Epithelial cell of proximal tubule (primary cell): Measurements from ENCODE around the gene RSPH3. TPM values are rescaled to one million over a fixed set of nuclear protein-coding genes. Genes with fewer than 3 reads are reported as not detected.
"Not testable (repeated sequence)": the region's sequence is repeated elsewhere in the genome, so short reads cannot be mapped to it uniquely, and the experiment has no call there.

Source experiments
- DNase-seq: peaks from one replicate; pipeline ENCODE4 v3.0.0-alpha.2; 2011; ENCODE audit warnings: low read depth
- H3K4me3 ChIP-seq: 2 replicates; pipeline ENCODE4 v1.5.1; 2011; ENCODE audit warnings: low read depth, mild to moderate bottlenecking, low read length
- total RNA-seq: library from RNA; depleted of rRNA; stranded (reverse); fragments of >200 nt; gene quantifications from 2 replicates; pipeline ENCODE4 v1.2.3, GENCODE V29; 2015
- TF ChIP-seq, protein P1 (sequence below): conservative IDR thresholded peaks from 2 replicates; pipeline ENCODE4 v1.5.1; 2012; ENCODE audit warnings: low read depth, mild to moderate bottlenecking, low read length

Gene RSPH3
- total RNA-seq, 1 donor from 2014 or later = 5.2 TPM

DNA sequence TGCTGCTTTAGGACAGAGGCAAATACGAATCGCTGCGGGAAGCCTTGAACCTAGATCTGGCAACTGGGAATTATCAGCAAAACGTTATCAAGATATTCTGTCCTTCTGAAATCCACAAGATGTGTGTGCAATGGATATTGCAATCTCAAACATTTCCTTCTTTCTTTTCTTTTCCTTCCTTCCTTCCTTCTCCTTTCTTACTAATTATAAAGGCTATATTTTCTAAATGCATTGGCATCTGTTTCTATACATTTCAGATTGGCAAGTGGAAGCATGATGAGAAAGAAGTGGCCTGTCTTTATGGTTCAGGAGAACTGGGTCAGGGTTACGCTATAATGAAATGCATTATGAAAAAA lies 42.8 kb upstream of the RSPH3 start:
- H3K4me3 ChIP-seq = no peak overlapping the region
- TF ChIP-seq, protein P1, sequence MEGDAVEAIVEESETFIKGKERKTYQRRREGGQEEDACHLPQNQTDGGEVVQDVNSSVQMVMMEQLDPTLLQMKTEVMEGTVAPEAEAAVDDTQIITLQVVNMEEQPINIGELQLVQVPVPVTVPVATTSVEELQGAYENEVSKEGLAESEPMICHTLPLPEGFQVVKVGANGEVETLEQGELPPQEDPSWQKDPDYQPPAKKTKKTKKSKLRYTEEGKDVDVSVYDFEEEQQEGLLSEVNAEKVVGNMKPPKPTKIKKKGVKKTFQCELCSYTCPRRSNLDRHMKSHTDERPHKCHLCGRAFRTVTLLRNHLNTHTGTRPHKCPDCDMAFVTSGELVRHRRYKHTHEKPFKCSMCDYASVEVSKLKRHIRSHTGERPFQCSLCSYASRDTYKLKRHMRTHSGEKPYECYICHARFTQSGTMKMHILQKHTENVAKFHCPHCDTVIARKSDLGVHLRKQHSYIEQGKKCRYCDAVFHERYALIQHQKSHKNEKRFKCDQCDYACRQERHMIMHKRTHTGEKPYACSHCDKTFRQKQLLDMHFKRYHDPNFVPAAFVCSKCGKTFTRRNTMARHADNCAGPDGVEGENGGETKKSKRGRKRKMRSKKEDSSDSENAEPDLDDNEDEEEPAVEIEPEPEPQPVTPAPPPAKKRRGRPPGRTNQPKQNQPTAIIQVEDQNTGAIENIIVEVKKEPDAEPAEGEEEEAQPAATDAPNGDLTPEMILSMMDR = no peak
- no peak for DNase-seq

DNA sequence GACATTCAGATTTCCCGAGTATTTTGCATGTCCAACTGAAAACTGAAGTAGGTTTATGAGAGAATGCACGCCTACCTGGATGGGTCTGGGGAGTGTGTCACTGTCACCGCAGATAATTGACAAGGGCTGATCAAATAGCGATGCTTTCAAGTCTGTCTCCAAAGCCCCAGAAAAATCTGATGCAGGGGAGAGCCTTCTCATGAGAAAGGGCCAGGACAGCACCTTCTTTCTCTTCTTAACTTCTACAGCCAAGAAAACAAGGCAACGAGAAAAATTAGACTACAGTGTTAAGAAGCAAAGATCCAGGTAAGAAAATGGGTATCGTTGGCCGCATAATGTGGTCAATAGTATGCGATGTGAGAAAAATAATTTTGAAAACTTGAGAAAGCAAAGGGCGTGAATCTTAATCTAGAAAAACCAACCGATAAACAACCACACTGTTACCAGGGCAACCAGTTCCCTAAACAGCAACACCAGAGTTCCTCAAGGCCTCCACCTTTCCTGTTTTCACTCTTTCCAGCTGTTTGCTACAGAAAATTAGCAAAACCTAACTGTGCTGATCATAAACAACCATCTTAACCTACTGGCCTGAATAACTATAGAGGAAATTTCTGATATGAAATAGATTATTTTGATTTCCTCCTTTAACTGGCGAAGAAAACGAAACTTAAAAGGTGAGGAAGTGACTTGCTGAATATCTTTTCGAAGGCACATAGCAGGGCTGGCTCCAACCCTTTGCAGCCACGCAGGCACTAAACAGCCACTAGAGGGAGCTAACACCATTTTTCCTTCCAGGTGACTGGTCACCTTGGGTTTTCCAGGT lies 42.2 kb upstream of the RSPH3 start:
- peak; percentile 15 for DNase-seq
- TF ChIP-seq, protein P1 = peak; percentile 99
- no peak overlapping the region for H3K4me3 ChIP-seq

DNA sequence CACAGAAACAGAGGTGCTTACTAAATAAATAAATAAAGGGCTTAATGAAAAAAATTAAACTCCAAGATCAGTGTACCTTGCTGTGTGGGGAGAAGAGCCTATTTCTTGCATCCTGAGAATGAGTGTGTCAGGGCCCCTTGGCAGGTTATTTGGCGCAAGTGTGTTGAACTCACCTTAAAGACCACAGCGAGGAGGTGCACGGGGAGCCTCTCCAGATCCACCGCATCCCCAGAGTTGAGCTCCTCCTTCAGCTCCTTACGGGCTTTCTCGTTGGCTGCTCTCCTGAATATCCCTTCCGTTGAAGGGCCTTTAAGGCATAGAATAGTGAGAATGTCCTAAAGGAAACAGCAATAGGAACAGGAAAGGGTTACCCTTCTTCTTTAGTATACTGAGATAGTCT lies 41.2 kb upstream of the RSPH3 start:
- TF ChIP-seq, protein P1 = no peak
- no peak overlapping the region for H3K4me3 ChIP-seq
- DNase-seq = no peak

DNA sequence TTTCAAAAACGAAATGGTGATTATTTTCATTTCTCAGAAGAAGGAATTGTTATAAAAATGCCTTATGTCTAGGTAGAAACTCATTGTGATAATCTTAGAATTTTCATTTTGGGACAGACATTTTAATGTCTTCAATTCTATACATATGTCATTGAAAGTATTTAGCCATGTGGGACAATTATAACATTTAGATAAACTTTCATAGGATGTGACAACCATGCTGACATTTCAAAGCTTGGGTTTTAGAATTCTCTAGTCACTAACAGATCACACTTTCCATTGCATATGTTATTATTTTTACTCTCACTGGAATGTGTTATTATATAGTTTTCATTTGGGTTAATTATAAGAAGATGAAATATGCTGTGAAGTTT lies 39.9 kb upstream of the RSPH3 start:
- TF ChIP-seq, protein P1 = no peak
- no peak overlapping the region for H3K4me3 ChIP-seq
- no peak for DNase-seq

DNA sequence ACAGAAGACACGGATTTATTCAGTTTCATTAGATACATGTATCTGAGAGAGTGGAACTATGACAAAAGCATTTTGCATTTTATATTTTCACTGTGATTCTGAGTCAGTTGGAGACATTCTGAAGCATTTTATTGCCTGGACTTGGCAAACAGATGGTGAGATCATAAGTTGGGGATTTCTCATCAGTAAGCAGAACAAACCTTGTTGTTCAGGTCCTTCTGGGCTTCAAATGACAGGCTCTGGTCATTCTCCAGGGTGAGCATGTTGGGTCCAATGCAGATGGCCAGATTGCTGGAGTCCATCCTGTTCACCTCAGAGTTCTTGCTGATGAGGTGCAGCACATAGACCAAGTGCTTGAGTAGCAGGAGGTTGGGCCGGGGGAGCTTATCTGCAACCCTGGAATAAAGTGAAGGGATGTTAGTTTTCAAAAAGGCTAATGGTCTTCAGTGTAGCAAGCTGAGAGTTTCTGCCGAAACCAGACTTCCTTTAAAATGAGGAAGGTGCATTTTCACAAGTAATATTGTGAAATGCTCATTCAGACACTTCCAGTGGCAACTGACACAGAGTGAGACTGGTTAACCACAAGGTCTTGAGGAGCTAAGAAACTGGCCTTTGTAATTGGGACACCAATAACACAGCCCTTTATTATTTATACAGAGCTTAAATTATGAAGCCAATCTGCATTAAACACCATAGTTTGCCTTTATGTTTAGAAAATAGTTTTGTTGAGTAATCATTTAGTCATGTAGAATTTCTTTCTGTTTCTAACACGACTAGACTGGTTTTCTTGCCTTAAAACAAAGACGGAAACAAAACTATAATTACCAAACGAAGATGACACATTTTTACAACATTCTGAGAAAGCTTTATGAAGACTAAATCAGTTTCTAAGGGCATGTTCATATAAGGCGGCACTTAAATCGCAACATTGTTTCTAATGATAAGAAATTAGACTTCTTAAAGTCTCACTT lies 39.2 kb upstream of the RSPH3 start:
- TF ChIP-seq, protein P1 = no peak
- no peak overlapping the region for H3K4me3 ChIP-seq
- DNase-seq = peak; percentile 3

DNA sequence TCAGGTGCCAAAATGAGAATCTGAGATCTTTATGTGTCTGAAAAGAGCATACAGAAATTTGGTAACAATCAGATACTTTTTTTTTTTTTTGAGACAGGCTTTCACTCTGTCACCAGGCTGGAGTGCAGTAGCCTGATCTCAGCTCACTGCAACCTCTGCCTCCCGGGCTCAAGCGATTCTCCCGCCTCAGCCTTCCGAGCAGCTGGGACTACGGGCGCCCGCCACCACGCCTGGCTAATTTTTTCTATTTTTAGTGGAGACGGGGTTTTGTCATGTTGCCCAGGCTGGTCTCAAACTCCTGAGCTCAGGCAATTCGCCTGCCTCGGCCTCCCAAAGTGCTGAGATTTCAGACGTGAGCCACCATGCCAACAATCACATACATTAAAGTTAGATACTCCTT lies 38.3 kb upstream of the RSPH3 start:
- H3K4me3 ChIP-seq, DNase-seq: not testable (repeated sequence)

DNA sequence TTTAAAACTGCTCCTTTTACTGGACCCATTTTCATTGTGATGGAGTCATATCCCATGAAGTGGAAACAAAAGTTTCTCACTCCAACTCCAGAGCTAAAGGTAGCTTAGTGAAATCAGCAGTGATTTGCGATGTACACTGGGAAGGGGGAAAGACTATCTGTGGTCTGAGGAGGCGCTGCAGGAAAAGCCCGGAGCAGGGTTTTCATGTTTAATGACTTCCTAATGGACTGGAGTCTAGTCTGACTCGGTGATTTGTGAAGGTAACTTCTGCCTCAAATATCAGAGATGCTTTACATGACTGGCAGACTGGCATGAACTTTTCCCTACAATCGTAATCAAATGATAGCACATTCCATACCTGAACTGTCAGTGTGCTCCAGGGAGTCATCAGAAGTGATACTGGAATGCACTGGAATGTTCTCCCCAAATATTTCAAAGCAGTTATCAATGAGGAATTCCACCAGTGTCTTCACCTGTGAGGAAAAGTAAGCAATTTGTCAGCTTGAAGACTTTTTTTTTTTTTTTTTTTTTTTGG lies 37.8 kb upstream of the RSPH3 start:
- no peak for DNase-seq
- TF ChIP-seq, protein P1 = no peak
- no peak overlapping the region for H3K4me3 ChIP-seq
